ENCODE data around the gene DDX41.

The DDX41 gene

GRCh38 chr5:177483042-177483441, 33.7 kb downstream of the DDX41 start:
- no peak for DNase-seq

- DNase-seq = no peak
Measured at GRCh38 chr5:177482359-177482795, 34.4 kb downstream of the DDX41 start.

GRCh38 chr5:177479774-177480173, 37.0 kb downstream of the DDX41 start:
- DNase-seq = peak; percentile 53

GRCh38 chr5:177478711-177479646, 37.8 kb downstream of the DDX41 start:
- DNase-seq = peak; percentile 71

- no peak for DNase-seq
Measured at GRCh38 chr5:177477701-177478477, 38.9 kb downstream of the DDX41 start.

GRCh38 chr5:177476531-177477233, 40.1 kb downstream of the DDX41 start:
- no peak for DNase-seq

GRCh38 chr5:177475563-177476427, 41.0 kb downstream of the DDX41 start:
- DNase-seq = no peak

GRCh38 chr5:177474846-177475562, 41.8 kb downstream of the DDX41 start:
- DNase-seq = no peak

- DNase-seq = no peak
Measured at GRCh38 chr5:177474002-177474476, 42.7 kb downstream of the DDX41 start.

GRCh38 chr5:177473443-177474001, 43.2 kb downstream of the DDX41 start, which contains the start of gene DBN1:
Gene DBN1 (minus strand): TSS chr5:177473634. CDS start chr5:177473521, 113 bp downstream.
- no peak for DNase-seq

- DNase-seq = no peak
Measured at GRCh38 chr5:177472460-177473442, 44.0 kb downstream of the DDX41 start.

- no peak for DNase-seq
Measured at GRCh38 chr5:177471610-177472356, 45.0 kb downstream of the DDX41 start.

GRCh38 chr5:177470759-177471536, 45.8 kb downstream of the DDX41 start:
- DNase-seq = no peak

GRCh38 chr5:177469750-177470525, 46.8 kb downstream of the DDX41 start:
- no peak for DNase-seq

- DNase-seq = no peak
Measured at GRCh38 chr5:177468685-177469628, 47.8 kb downstream of the DDX41 start.

GRCh38 chr5:177468329-177468684, 48.5 kb downstream of the DDX41 start:
- no peak for DNase-seq
